Posterior cingulate gyrus (tissue), 11 donors: ENCODE results near the gene USH2A.

Source experiments
- DNase-seq, 10 donors: peaks; one replicate each; pipeline versions ENCODE4 v3.0.0 to v3.0.0-alpha.2; 2020 to 2021; ENCODE audit warnings: mixed read lengths in 3 of 10
- intact Hi-C: fragments of 100-400 bp; cut with DNase I; formaldehyde crosslinking; loops from one replicate; pipeline ENCODE4 v1.15.1; 2023

The USH2A gene

DNA sequence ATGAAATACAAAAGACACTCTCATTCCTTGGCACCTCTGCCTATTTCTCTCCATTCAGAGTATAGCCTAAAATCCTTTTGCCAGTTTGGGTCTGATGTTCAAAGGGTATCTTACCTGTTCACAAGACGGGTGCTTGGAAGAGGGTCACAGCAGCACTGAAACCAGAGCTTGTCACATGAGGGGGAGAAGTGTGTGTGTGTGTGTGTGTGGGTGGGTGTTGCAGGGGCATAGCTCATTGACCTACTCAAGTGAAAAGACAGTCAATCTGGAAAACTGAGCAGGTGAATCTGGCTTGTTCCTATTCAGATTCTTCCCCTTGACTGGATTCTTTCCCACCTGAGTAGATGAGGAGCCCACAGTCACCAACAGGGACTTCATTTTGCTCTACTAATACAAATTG, 792.2 kb downstream of the USH2A start:
- no peak for DNase-seq

GRCh38 chr1:215625949-215626348, 797.3 kb downstream of the USH2A start:
- DNase-seq = no peak
- intact Hi-C loops = no loop called here

More for the DNA sequence above, 792.2 kb downstream of the USH2A start:
- intact Hi-C loops = no loop called here

DNA sequence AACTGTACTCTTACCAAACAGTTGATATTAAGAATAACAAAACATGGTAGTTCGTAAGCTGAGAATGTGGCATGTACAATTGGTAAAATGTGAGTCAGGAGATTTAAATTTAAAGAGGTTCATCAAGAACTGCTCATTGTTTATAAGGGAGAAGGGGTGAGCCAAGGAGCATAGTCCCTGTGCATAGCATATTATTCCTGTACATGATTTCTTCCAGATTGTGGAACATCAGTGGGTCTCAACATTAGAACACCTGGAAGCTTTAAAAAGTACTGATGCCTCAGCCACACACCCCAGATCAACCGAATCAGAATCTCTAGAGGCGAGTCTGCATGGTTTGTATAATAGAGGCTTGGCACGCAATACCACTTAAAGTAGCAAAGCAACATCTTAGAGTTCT, 800.1 kb downstream of the USH2A start:
- intact Hi-C loops = no loop called here
- DNase-seq = no peak

DNA sequence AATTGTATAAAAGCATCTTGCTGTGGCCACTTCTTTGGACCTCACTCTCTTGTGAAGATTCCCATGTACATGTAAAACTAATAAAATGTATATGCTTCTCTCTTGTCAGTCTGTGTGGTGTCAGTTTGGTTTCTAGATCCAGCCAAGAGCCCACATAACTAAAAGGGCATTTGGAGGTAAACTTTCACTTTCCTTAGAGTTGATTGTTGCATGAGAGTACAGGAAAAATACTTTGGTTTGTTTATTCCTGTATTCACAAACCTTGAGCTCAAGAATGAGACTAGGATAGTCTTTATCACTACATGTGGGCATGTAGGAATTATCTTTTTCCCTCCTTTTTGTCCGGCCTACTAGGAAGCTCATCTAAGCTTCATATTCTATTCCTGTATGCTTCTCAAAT, 805.3 kb downstream of the USH2A start:
- intact Hi-C loops = no loop called here

GRCh38 chr1:215612391-215612790, 810.9 kb downstream of the USH2A start:
- intact Hi-C loops = no loop called here
- no peak for DNase-seq

More for the DNA sequence above, 805.3 kb downstream of the USH2A start:
- DNase-seq = no peak

DNA sequence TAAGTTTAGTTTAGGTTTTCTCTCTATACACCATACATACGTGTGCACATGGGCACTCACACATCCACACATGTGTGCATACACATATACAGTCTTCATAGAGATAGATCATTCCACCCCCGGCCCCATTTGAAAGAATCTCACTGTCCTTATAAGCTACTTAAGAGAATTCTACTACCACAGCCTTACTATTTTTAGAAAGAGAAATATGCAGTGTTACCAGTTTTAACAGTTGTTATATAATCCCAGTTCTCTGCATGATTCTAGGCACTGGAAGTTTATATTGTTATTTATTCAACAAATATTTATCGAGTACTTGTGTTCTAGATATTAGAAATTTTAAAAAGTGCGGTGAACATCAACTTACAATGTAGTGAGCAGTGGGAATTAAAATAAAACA, 814.6 kb downstream of the USH2A start:
- no peak for DNase-seq
- intact Hi-C loops = no loop called here

DNA sequence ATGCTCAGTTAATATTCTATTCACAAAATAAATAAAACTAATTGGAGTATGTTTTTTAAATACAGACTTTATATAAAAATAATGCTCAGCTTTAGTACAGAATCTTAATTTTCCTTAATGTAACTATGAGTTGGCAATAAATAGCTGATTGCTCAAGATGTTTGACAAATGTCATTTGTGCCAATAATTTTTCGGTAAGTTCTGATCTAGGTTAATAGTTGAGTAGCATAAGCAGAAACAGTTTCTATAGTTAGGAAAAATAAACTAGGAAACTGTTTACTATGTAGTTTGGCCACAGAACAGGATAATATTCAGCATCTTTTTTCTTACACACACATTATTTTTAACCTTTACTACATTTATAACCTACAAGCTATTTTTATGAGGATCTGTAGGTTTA, 815.8 kb downstream of the USH2A start:
- intact Hi-C loops = loop anchor here (2.0 kb wide), 1 partner anchor 41 kb away; the partner anchor contains the start of gene KCTD3
- no peak for DNase-seq

GRCh38 chr1:215606564-215607168, 816.6 kb downstream of the USH2A start:
- no peak for DNase-seq
- intact Hi-C loops = loop anchor here (2.0 kb wide), 1 partner anchor 40 kb away; the partner anchor contains the start of gene KCTD3

DNA sequence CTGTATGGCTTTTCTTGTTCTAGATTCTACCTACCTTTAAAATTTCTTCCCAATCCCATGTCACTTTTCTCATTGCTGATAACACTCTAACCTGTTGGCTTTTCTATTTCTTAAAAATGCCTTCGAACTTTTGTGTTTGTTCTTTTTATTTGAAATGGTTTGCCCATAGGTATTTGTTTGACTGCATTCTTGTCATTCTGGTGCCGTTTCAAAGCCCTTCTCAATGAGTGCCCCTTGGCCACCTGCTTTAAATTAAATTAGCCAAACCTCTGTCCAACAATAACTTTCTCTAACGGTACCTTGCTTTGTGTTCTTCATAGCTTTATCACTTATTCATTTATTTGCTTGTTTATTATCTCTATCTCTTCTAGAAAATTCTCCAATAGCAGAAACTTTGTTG, 817.2 kb downstream of the USH2A start:
- intact Hi-C loops = loop anchor here (2.0 kb wide), 1 partner anchor 39 kb away; the partner anchor contains the start of gene KCTD3
- no peak for DNase-seq

DNA sequence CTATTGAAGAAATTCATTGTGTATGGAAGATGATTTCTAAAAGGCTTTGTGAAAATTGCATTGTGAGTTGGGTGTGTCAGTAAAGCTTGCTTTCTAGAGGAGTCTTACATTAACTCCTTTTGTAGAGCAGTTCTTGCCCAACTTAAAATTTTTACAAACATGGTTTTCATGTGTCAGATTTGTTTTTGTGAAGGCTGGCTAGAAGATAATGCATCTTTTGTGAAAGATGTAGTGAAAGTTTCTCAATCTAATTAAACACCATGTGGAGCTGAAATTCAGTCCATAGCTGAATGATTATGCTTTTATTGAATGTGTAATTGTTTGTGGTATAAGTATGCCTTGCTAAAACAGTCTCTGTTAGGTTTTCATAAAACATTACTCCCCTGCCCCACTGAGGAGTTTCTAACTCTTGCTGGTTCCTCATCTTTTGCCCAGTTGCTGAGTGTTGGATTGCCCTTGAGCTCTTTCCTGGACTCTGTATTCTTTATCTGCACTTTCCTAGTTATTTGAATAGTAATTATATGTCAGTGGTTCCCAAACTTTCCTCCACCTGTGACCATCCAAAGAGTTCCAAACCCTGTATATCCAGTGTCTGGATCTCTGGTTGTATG, 818.1 kb downstream of the USH2A start:
- intact Hi-C loops = no loop called here
- DNase-seq = no peak

DNA sequence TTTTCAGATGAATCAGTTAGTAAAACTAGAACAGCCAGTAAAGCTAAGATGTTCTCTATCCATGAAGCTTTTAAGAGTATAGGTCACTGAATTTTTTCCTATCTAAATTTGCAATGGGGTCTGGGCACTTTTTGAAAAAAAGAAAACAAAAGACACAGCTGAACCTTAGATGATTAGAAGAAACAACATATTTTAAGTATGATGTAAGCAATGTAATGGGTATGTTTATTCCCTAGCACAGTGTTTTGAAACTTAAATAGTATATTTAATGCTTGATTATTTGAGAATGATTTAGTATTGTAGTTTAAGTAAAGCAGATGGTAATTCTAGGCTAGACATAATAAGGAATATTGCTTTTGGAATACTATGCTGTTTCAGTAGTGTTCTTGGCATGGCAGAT, 819.9 kb downstream of the USH2A start:
- no peak for DNase-seq
- intact Hi-C loops = no loop called here

GRCh38 chr1:215601276-215601675, 822.0 kb downstream of the USH2A start:
- intact Hi-C loops = no loop called here
- no peak for DNase-seq

DNA sequence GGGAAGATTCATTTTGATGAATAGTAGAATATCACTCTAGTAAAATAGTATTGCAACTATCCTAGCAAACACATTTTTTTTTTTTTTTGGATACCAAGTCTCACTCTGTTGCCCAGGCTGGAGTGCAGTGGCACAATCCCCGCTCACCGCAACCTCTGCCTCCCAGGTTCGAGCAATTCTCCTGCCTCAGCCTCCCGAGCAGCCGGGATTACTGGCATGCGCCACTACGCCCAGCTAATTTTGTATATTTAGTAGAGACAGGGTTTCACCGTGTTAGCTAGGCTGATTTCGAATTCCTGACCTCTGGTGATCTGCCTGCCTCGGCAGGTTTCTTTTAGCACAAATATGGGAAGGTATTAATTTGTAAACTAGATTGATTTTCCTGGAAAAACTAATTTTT, 822.4 kb downstream of the USH2A start:
- DNase-seq = peak in 1 of 10 donors; percentile 65
- intact Hi-C loops = no loop called here

- no peak for DNase-seq
- intact Hi-C loops = no loop called here
Observed at GRCh38 chr1:215600258-215600792, 822.9 kb downstream of the USH2A start.

GRCh38 chr1:215599418-215600074, 823.7 kb downstream of the USH2A start:
- intact Hi-C loops = no loop called here
- DNase-seq = no peak

- no peak for DNase-seq
- intact Hi-C loops = no loop called here
Observed at GRCh38 chr1:215597961-215598360, 825.3 kb downstream of the USH2A start.

GRCh38 chr1:215595231-215595630, 828.0 kb downstream of the USH2A start:
- no peak for DNase-seq
- intact Hi-C loops = no loop called here

- intact Hi-C loops = no loop called here
- DNase-seq = no peak
Observed at GRCh38 chr1:215594640-215595039, 828.6 kb downstream of the USH2A start.

DNA sequence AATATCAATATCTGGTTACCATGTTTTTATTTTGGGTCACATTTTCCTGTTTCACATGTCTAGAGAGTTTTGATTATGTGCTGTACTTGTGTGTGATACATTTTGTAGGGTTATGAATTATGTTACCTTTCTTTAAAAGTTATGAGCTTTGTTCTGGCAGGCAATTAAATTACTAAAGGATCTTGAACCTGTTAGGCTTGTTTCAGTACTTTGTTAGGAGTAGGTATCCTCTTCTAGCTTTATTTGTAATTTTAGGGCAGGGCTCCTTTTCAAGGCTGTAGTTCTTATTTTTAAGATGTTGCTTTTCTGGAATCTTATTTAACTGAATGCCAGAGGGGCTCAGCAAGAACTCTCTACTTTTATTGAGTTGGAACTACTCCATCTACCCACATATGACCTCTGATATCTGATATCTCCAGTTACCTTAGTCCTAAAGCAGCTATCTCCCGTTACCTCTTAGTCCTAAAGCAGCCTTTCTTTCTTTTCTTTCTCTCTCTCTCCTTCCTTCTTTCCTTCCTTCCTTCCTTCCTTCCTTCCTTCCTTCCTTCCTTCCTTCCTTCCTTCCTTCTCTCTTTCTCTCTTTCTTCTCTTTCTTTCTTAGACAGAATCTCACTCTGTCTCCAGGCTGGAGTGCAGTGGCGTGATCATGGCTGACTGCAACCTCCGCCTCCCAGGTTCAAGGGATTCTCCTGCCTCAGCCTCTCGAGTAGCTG, 832.3 kb downstream of the USH2A start:
- intact Hi-C loops = no loop called here
- DNase-seq = no peak

GRCh38 chr1:215589650-215590435, 833.4 kb downstream of the USH2A start:
- no peak for DNase-seq
- intact Hi-C loops = no loop called here
